Transverse colon (tissue), 4 donors: ENCODE measurements around the gene DYNC2LI1.

Source experiments
- CTCF ChIP-seq, 5 experiments: fragments of 200-600 bp in 3 of 5; fragments of 450-650 bp in 2 of 5; sonication (generic) in 3 of 5; IDR thresholded peaks; 1 replicate in 2 of 5; 2 replicates in 3 of 5; pipeline ENCODE4 v1.5.1; 2016 to 2017; ENCODE audit warnings: antibody characterized with exemption in 5 of 5, inconsistent platforms in 3 of 5, mild to moderate bottlenecking in 2 of 5, moderate library complexity in 1 of 5
- POLR2A ChIP-seq: fragments of 450-650 bp; IDR thresholded peaks from one replicate; pipeline ENCODE4 v1.6.1; 2016; ENCODE audit warnings: antibody characterized with exemption, mild to moderate bottlenecking, moderate library complexity
- POLR2AphosphoS5 ChIP-seq, 3 donors: sonication (generic); formaldehyde crosslinking; IDR thresholded peaks; one replicate each; pipeline ENCODE4 v1.6.1; 2016; ENCODE audit warnings: antibody characterized with exemption in 3 of 3

- TF ChIP-seq CTCF (IDR thresholded peaks at IDR 0.05) (no peak), POLR2A (no peak), POLR2AphosphoS5 (IDR thresholded peaks at IDR 0.05) (no peak)
These were observed 57.9 kb downstream of the DYNC2LI1 start for GRCh38 chr2:43831543-43832294.
